ENCODE data around the gene ERI3. TPM values are rescaled to one million over a fixed set of nuclear protein-coding genes. Genes with fewer than 3 reads are reported as not detected.

Gene ERI3
- total and polyA plus RNA-seq, 2 donors from 2014 or later: 60.4 to 126 TPM

DNA sequence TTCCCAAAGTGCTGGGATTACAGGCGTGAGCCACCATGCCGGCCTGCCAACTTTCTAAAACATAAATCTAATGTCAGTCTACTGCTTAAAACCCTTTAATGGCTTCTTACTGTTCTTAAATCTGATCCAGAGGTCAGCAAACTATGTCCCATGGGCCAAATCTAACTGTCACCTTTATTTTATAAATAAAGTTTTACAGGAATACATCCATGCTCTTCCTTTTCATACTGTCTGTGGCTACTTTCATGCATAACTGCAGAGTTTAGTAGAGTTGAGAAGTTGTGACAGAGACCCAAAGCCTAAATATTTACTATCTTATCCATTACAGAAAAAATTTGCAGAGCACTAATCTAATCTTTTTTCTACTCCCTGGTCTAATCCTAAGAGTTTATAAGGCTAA is 3.8 kb downstream of the ERI3 start:
- H3K4me3 ChIP-seq (ENCODE audit: low read length in 3 of 3): no peak overlapping the region
- FAIRE-seq: no peak
- H3K27me3 ChIP-seq (ENCODE audit: control insufficient read depth, insufficient read depth, low read length): no peaks in the 10 kb centered on the region
- H3K9me3 ChIP-seq (ENCODE audit: control insufficient read depth in 2 of 3, insufficient read depth in 1 of 3, low read length in 3 of 3): no peaks in the 10 kb centered on the region
- H3K27ac ChIP-seq (ENCODE audit: low read depth in 2 of 2, low read length in 2 of 2): no peak overlapping the region
- no peak overlapping the region for H3K9ac ChIP-seq (ENCODE audit: low read length in 3 of 3)
- peaks cover 0 to 22% (median 4%) of the 10 kb centered on the region in 3 donors for H3K4me1 ChIP-seq (ENCODE audit: control insufficient read depth in 2 of 3, insufficient read depth in 2 of 3, low read depth in 1 of 3, low read length in 3 of 3)
- H3K36me3 ChIP-seq (ENCODE audit: control insufficient read depth in 2 of 3, insufficient read depth in 3 of 3, low read length in 3 of 3): peaks cover 0 to 4% (median 0%) of the 10 kb centered on the region in 3 donors
- no peak for DNase-seq
- intact Hi-C loops (cut with DNase I): no loop called here
- TF ChIP-seq, protein P1, sequence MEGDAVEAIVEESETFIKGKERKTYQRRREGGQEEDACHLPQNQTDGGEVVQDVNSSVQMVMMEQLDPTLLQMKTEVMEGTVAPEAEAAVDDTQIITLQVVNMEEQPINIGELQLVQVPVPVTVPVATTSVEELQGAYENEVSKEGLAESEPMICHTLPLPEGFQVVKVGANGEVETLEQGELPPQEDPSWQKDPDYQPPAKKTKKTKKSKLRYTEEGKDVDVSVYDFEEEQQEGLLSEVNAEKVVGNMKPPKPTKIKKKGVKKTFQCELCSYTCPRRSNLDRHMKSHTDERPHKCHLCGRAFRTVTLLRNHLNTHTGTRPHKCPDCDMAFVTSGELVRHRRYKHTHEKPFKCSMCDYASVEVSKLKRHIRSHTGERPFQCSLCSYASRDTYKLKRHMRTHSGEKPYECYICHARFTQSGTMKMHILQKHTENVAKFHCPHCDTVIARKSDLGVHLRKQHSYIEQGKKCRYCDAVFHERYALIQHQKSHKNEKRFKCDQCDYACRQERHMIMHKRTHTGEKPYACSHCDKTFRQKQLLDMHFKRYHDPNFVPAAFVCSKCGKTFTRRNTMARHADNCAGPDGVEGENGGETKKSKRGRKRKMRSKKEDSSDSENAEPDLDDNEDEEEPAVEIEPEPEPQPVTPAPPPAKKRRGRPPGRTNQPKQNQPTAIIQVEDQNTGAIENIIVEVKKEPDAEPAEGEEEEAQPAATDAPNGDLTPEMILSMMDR (IDR thresholded peaks at IDR 0.05; ENCODE audit: borderline replicate concordance, extremely low read depth, insufficient read depth): no peak

DNA sequence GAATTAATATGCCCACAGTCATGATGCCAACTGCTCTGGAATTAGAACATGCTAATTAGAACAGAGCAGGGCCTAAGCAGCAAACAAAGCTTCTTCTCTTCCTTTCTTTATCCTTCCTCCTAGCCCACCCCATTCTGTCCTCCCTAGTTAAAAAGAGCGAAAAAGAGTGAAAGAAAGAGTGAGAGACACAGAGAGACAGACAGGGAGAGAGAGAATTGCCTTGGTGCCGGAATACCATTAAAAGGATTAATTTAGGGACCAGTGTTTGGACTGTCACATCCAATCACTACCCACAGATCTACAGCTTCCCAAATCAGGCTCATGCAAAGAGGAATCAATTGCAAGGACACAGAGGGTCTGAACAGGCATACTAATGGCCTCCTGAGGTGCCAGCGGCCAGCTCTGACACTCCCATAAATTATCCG is 7.0 kb downstream of the ERI3 start:
- intact Hi-C loops (cut with DNase I): no loop called here
- FAIRE-seq: no peak

DNA sequence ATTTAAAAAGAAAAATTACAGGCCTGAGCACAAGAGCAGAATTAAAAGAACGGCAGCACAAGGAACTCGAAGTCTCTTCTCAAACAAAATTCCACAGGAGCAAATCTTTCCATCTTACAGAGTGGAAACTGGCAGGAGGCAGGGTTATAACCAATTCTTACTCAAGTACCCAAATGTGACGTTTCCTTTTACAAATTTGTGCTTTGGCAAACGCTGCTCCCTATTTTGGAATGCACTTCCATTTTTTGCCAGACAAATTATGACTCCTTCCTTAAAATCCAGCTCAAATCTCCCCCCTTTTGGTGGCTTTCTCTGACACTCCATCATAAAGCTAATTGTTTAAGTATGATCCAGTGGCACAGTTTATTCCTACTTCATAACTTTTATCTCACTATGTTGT is 7.8 kb downstream of the ERI3 start:
- DNase-seq (no peak), FAIRE-seq (no peak)

More for the DNA sequence above, 7.0 kb downstream of the ERI3 start:
- Histone ChIP-seq H3K27me3 (ENCODE audit: control insufficient read depth, insufficient read depth, low read length) (no peaks in the 10 kb centered on the region), H3K36me3 (ENCODE audit: control insufficient read depth in 2 of 3, insufficient read depth in 3 of 3, low read length in 3 of 3) (peaks cover 0 to 4% (median 0%) of the 10 kb centered on the region in 3 donors), H3K9me3 (ENCODE audit: control insufficient read depth in 2 of 3, insufficient read depth in 1 of 3, low read length in 3 of 3) (no peaks in the 10 kb centered on the region), H3K27ac (ENCODE audit: low read depth in 2 of 2, low read length in 2 of 2) (peak overlapping the region in 1 of 2 donors; percentile 3), H3K4me3 (ENCODE audit: low read length in 3 of 3) (no peak overlapping the region), H3K9ac (ENCODE audit: low read length in 3 of 3) (no peak overlapping the region), H3K4me1 (ENCODE audit: control insufficient read depth in 2 of 3, insufficient read depth in 2 of 3, low read depth in 1 of 3, low read length in 3 of 3) (peaks cover 3 to 20% (median 6%) of the 10 kb centered on the region in 3 donors)
- no peak for DNase-seq
- TF ChIP-seq, protein P1 (IDR thresholded peaks at IDR 0.05; ENCODE audit: borderline replicate concordance, extremely low read depth, insufficient read depth): no peak

More for the DNA sequence above, 7.8 kb downstream of the ERI3 start:
- Histone ChIP-seq H3K27ac (ENCODE audit: low read depth in 2 of 2, low read length in 2 of 2) (no peak overlapping the region), H3K9ac (ENCODE audit: low read length in 3 of 3) (no peak overlapping the region), H3K36me3 (ENCODE audit: control insufficient read depth in 2 of 3, insufficient read depth in 3 of 3, low read length in 3 of 3) (peaks cover 0 to 4% (median 0%) of the 10 kb centered on the region in 3 donors), H3K4me3 (ENCODE audit: low read length in 3 of 3) (no peak overlapping the region), H3K27me3 (ENCODE audit: control insufficient read depth, insufficient read depth, low read length) (no peaks in the 10 kb centered on the region), H3K9me3 (ENCODE audit: control insufficient read depth in 2 of 3, insufficient read depth in 1 of 3, low read length in 3 of 3) (no peaks in the 10 kb centered on the region), H3K4me1 (ENCODE audit: control insufficient read depth in 2 of 3, insufficient read depth in 2 of 3, low read depth in 1 of 3, low read length in 3 of 3) (peaks cover 3 to 20% (median 6%) of the 10 kb centered on the region in 3 donors)
- intact Hi-C loops (cut with DNase I): no loop called here
- TF ChIP-seq, protein P1 (IDR thresholded peaks at IDR 0.05; ENCODE audit: borderline replicate concordance, extremely low read depth, insufficient read depth): no peak

Measured in kidney (tissue), 14 donors.